ENCODE data around the gene CD63.

CD63 gene

GRCh38 chr12:55694188-55694515 lies 34.7 kb downstream of the CD63 start:
- Histone ChIP-seq H3K27ac (no peak overlapping the region), H3K4me3 (ENCODE audit: low read depth, low read length) (no peak overlapping the region), H3K79me2 (no peaks in the 10 kb centered on the region), H3K9me3 (ENCODE audit: control insufficient read depth, low read length) (no peaks in the 10 kb centered on the region), H3K27me3 (ENCODE audit: control insufficient read depth, insufficient read depth, low read length) (no peaks in the 10 kb centered on the region), H3K9ac (no peak overlapping the region), H3K4me2 (ENCODE audit: low read length) (no peak overlapping the region), H3K4me1 (no peaks in the 10 kb centered on the region), H2AFZ (no peak overlapping the region), H3K36me3 (ENCODE audit: control insufficient read depth, insufficient read depth, low read length) (no peaks in the 10 kb centered on the region)
- TF ChIP-seq CTCF (IDR thresholded peaks at IDR 0.05): no peak

GRCh38 chr12:55693323-55694187 lies 35.3 kb downstream of the CD63 start:
- no peaks in the 10 kb centered on the region for H3K79me2 ChIP-seq
- H3K9me3 ChIP-seq (ENCODE audit: control insufficient read depth, low read length): no peaks in the 10 kb centered on the region
- H3K36me3 ChIP-seq (ENCODE audit: control insufficient read depth, insufficient read depth, low read length): no peaks in the 10 kb centered on the region
- no peaks in the 10 kb centered on the region for H3K4me1 ChIP-seq
- no peak overlapping the region for H2AFZ ChIP-seq
- H3K4me3 ChIP-seq (ENCODE audit: low read depth, low read length): no peak overlapping the region
- H3K9ac ChIP-seq: no peak overlapping the region
- no peak overlapping the region for H3K27ac ChIP-seq
- no peak for TF ChIP-seq CTCF (IDR thresholded peaks at IDR 0.05)
- H3K4me2 ChIP-seq (ENCODE audit: low read length): no peak overlapping the region
- H3K27me3 ChIP-seq (ENCODE audit: control insufficient read depth, insufficient read depth, low read length): no peaks in the 10 kb centered on the region

GRCh38 chr12:55692631-55693322 lies 36.0 kb downstream of the CD63 start:
- Histone ChIP-seq H3K9ac (no peak overlapping the region), H3K4me3 (ENCODE audit: low read depth, low read length) (no peak overlapping the region), H3K27me3 (ENCODE audit: control insufficient read depth, insufficient read depth, low read length) (no peaks in the 10 kb centered on the region), H2AFZ (no peak overlapping the region), H3K9me3 (ENCODE audit: control insufficient read depth, low read length) (no peaks in the 10 kb centered on the region), H3K4me2 (ENCODE audit: low read length) (no peak overlapping the region), H3K79me2 (no peaks in the 10 kb centered on the region), H3K4me1 (no peaks in the 10 kb centered on the region), H3K27ac (no peak overlapping the region), H3K36me3 (ENCODE audit: control insufficient read depth, insufficient read depth, low read length) (no peaks in the 10 kb centered on the region)
- TF ChIP-seq CTCF (IDR thresholded peaks at IDR 0.05): no peak

GRCh38 chr12:55688716-55689655 lies 39.8 kb downstream of the CD63 start:
- H3K27me3 ChIP-seq (ENCODE audit: control insufficient read depth, insufficient read depth, low read length): no peaks in the 10 kb centered on the region
- no peak overlapping the region for H3K4me2 ChIP-seq (ENCODE audit: low read length)
- H3K9me3 ChIP-seq (ENCODE audit: control insufficient read depth, low read length): no peaks in the 10 kb centered on the region
- H3K4me3 ChIP-seq (ENCODE audit: low read depth, low read length): no peak overlapping the region
- no peak for TF ChIP-seq CTCF (IDR thresholded peaks at IDR 0.05)
- no peaks in the 10 kb centered on the region for H3K79me2 ChIP-seq
- H3K4me1 ChIP-seq: no peaks in the 10 kb centered on the region
- peak overlapping the region; percentile 17 for H2AFZ ChIP-seq
- H3K9ac ChIP-seq: no peak overlapping the region
- no peaks in the 10 kb centered on the region for H3K36me3 ChIP-seq (ENCODE audit: control insufficient read depth, insufficient read depth, low read length)
- no peak overlapping the region for H3K27ac ChIP-seq

Measured in parathyroid adenoma (tissue), 2 donors.